SKM-1 treated with dmso at 0.1 percent for 144 hours (cell line): ENCODE data around the gene CHRND.
A peak's percentile ranks its signal among the peaks of the same experiment; 100 is the strongest.

ENCODE experiments used
- DNase-seq: peaks from one replicate; lab custom pipeline; 2025; ENCODE audit not compliant: unreplicated experiment; lab: John Stamatoyannopoulos, UW

The CHRND gene

GRCh38 chr2:232541195-232541960 lies 15.4 kb downstream of the CHRND start:
- no peak for DNase-seq

- DNase-seq, result no peak
Measured at GRCh38 chr2:232541961-232542714, 16.2 kb downstream of the CHRND start.

GRCh38 chr2:232542715-232543467 lies 16.9 kb downstream of the CHRND start:
- DNase-seq, result no peak

- no peak for DNase-seq
Measured at GRCh38 chr2:232543491-232543890, 17.5 kb downstream of the CHRND start.

GRCh38 chr2:232543928-232544631 lies 18.1 kb downstream of the CHRND start:
- no peak for DNase-seq

GRCh38 chr2:232544674-232545073 lies 18.7 kb downstream of the CHRND start:
- DNase-seq, result no peak

- DNase-seq, result no peak
Measured at GRCh38 chr2:232545511-232546375, 19.8 kb downstream of the CHRND start.

GRCh38 chr2:232547991-232548390 lies 22.0 kb downstream of the CHRND start:
- DNase-seq, result no peak

- no peak for DNase-seq
Measured at GRCh38 chr2:232549655-232550353, 23.8 kb downstream of the CHRND start.

GRCh38 chr2:232550354-232551249 lies 24.6 kb downstream of the CHRND start, which contains the start of the genes EIF4E2 and TIGD1:
Gene EIF4E2 (plus strand): TSS chr2:232550689. CDS start chr2:232550725, 36 bp downstream.
Gene TIGD1 (minus strand): TSS chr2:232550557. CDS start chr2:232549882, 675 bp downstream.
- DNase-seq, result peak; percentile 84

- peak; percentile 58 for DNase-seq
Measured at GRCh38 chr2:232551250-232551638, 25.3 kb downstream of the CHRND start.

- DNase-seq, result no peak
Measured at GRCh38 chr2:232551776-232552175, 25.8 kb downstream of the CHRND start.

- DNase-seq, result no peak
Measured at GRCh38 chr2:232556426-232556825, 30.5 kb downstream of the CHRND start.

GRCh38 chr2:232562515-232563151 lies 36.7 kb downstream of the CHRND start:
- no peak for DNase-seq

- DNase-seq, result no peak
Measured at GRCh38 chr2:232563580-232563979, 37.6 kb downstream of the CHRND start.

- no peak for DNase-seq
Measured at GRCh38 chr2:232567721-232568120, 41.8 kb downstream of the CHRND start.

GRCh38 chr2:232568161-232568560 lies 42.2 kb downstream of the CHRND start:
- DNase-seq, result no peak

GRCh38 chr2:232569541-232569940 lies 43.6 kb downstream of the CHRND start:
- DNase-seq, result no peak
